ENCODE results near the gene UGT2A1. TPM values are rescaled to one million over a fixed set of nuclear protein-coding genes. Genes with fewer than 3 reads are reported as not detected.

Gene UGT2A1
- total and polyA plus RNA-seq, 2 of the 4 experiments (the other 2 are of a cell fraction), result not detected

DNA sequence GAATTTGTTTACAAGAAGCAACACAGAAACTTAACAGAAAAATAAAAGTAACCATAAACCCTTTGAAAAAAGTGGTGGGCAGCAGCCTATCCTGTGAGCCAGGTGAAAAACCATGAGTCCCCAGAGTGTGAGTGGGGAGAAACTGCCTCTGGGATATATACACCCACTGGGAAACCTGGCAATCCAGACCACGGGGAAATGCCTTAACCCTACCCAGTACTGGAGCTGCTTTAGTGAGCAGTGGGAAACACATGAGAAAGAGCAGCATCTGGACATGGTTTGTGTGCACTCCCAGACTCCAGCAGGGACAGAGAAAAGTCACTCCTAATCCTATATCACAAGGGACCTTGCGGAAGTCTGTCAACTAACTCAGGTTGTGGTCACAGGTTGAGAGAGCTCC, 53.0 kb downstream of the UGT2A1 start:
- POLR2A ChIA-PET (ENCODE audit: unreplicated experiment), result no interaction called here
- in situ Hi-C loops (cut with MboI; ENCODE audit: low sequenced_read_pairs) (loop anchor here (25.0 kb wide), 1 partner anchor 1313 kb away; no protein-coding TSS in a partner anchor), intact Hi-C loops (cut with micrococcal nuclease) (no loop called here), dilution Hi-C loops (cut with HindIII; ENCODE audit: low sequenced_read_pairs, unreplicated experiment) (no loop called here)
- no peak overlapping the region for H2BK20ac ChIP-seq (ENCODE audit: low read depth, low read length)
- no peak overlapping the region for H3K4ac ChIP-seq (ENCODE audit: low read depth, low read length)
- H3K56ac ChIP-seq (ENCODE audit: extremely low read depth, insufficient read depth, low read length), result no peak overlapping the region
- H3K9me3 ChIP-seq (ENCODE audit: control insufficient read depth, insufficient read depth, low read length), result no peaks in the 10 kb centered on the region
- no peak overlapping the region for H2AK9ac ChIP-seq (replicated peaks; ENCODE audit: low read depth, low read length, poor library complexity)
- no peak overlapping the region for H3K14ac ChIP-seq (replicated peaks; ENCODE audit: low read depth, low read length)
- no peak overlapping the region for H2BK5ac ChIP-seq (ENCODE audit: low read depth, low read length, poor library complexity, severe bottlenecking)
- no peak overlapping the region for H2AK5ac ChIP-seq (ENCODE audit: low read depth, low read length)
- H4K8ac ChIP-seq (ENCODE audit: low read depth in 2 of 2, low read length in 2 of 2), result no peak overlapping the region
- no peak overlapping the region for H3K27ac ChIP-seq (ENCODE audit: insufficient read depth, low read length)
- no peak overlapping the region for H3K18ac ChIP-seq (ENCODE audit: low read depth, low read length)
- no peak overlapping the region for H4K5ac ChIP-seq (ENCODE audit: low read depth, low read length)
- H2BK15ac ChIP-seq (ENCODE audit: low read depth, low read length), result no peak overlapping the region
- H3K9me1 ChIP-seq (ENCODE audit: insufficient read depth, low read length), result no peaks in the 10 kb centered on the region
- ATAC-seq (ENCODE audit: low read depth) (no peak), DNase-seq (no peak)
- H3K79me1 ChIP-seq (ENCODE audit: low read depth in 1 of 2, low read length in 2 of 2), result no peaks in the 10 kb centered on the region
- CTCF ChIA-PET, result no interaction called here
- WGBS, 2 experiments (ENCODE audit: extremely low coverage in 2 of 2, insufficient read length in 1 of 2), result no CpG with 5 or more reads among the region's 2 CpGs
- H3K27me3 ChIP-seq (ENCODE audit: control insufficient read depth, insufficient read depth, low read length), result no peaks in the 10 kb centered on the region
- no peaks in the 10 kb centered on the region for H3K36me3 ChIP-seq (ENCODE audit: control insufficient read depth, insufficient read depth, low read length)
- BruUV-seq (replicated peaks), result no TSS peak
- no peak for TF ChIP-seq NFE2L2 (IDR thresholded peaks at IDR 0.05; ENCODE audit: low read depth, low read length)
- no peak for TF ChIP-seq SMC3 (IDR thresholded peaks at IDR 0.05; ENCODE audit: low read depth, low read length)
- no peak for TF ChIP-seq CEBPB (IDR thresholded peaks at IDR 0.05; ENCODE audit: low read depth, low read length)
- no peak for TF ChIP-seq FOS (IDR thresholded peaks at IDR 0.05; ENCODE audit: low read depth, low read length)
- TF ChIP-seq USF2 (IDR thresholded peaks at IDR 0.05; ENCODE audit: low read depth, low read length), result no peak
- TF ChIP-seq POLR2A (IDR thresholded peaks at IDR 0.05; ENCODE audit: low read depth, low read length), result no peak
- TF ChIP-seq, protein P1, sequence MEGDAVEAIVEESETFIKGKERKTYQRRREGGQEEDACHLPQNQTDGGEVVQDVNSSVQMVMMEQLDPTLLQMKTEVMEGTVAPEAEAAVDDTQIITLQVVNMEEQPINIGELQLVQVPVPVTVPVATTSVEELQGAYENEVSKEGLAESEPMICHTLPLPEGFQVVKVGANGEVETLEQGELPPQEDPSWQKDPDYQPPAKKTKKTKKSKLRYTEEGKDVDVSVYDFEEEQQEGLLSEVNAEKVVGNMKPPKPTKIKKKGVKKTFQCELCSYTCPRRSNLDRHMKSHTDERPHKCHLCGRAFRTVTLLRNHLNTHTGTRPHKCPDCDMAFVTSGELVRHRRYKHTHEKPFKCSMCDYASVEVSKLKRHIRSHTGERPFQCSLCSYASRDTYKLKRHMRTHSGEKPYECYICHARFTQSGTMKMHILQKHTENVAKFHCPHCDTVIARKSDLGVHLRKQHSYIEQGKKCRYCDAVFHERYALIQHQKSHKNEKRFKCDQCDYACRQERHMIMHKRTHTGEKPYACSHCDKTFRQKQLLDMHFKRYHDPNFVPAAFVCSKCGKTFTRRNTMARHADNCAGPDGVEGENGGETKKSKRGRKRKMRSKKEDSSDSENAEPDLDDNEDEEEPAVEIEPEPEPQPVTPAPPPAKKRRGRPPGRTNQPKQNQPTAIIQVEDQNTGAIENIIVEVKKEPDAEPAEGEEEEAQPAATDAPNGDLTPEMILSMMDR (conservative IDR thresholded peaks at IDR 0.05; ENCODE audit: low read depth, low read length), result no peak
- TF ChIP-seq BHLHE40 (IDR thresholded peaks at IDR 0.05; ENCODE audit: low read depth, low read length), result no peak
- TF ChIP-seq CHD1 (IDR thresholded peaks at IDR 0.05; ENCODE audit: low read depth, low read length), result no peak
- TF ChIP-seq MXI1 (IDR thresholded peaks at IDR 0.05; ENCODE audit: borderline replicate concordance, low read depth, low read length), result no peak
- TF ChIP-seq RAD21 (IDR thresholded peaks at IDR 0.05; ENCODE audit: low read length), result no peak
- TF ChIP-seq RFX5 (IDR thresholded peaks at IDR 0.05; ENCODE audit: low read depth, low read length), result no peak
- no peak for TF ChIP-seq MAZ (IDR thresholded peaks at IDR 0.05; ENCODE audit: borderline replicate concordance, low read depth, low read length)
- no peak overlapping the region for H2BK120ac ChIP-seq (ENCODE audit: low read depth, low read length)
- no peak overlapping the region for H4K91ac ChIP-seq (ENCODE audit: insufficient read depth, low read depth, low read length)
- H3K23ac ChIP-seq (ENCODE audit: low read depth, low read length), result no peak overlapping the region
- no peak overlapping the region for H3K4me3 ChIP-seq (ENCODE audit: insufficient read depth, low read depth, low read length)
- no peaks in the 10 kb centered on the region for H4K20me1 ChIP-seq (ENCODE audit: insufficient read depth, low read length)
- H3K4me1 ChIP-seq (ENCODE audit: control insufficient read depth, insufficient read depth, low read length), result no peaks in the 10 kb centered on the region
- no peak overlapping the region for H2AFZ ChIP-seq (replicated peaks; ENCODE audit: low read length, poor library complexity)
- H3K9ac ChIP-seq (ENCODE audit: low read depth, low read length), result no peak overlapping the region
- no peak overlapping the region for H3K4me2 ChIP-seq (ENCODE audit: low read depth, low read length)
